H9 (cell line): ENCODE data around the gene MOB1B. TPM values are rescaled to one million over a fixed set of nuclear protein-coding genes. Genes with fewer than 3 reads are reported as not detected.

Experiments
- DNase-seq: peaks from one replicate; pipeline ENCODE4 v3.0.0-alpha.2; 2017
- H2AFZ ChIP-seq: one replicate; pipeline ENCODE4 v1.6.1; 2013; ENCODE audit warnings: mild to moderate bottlenecking, low read length, control low read depth, moderate library complexity
- H2AK5ac ChIP-seq: 2 replicates; pipeline ENCODE4 v1.6.1; 2013; ENCODE audit warnings: low read length, control low read depth, mixed read lengths; ENCODE audit not compliant: insufficient read length
- H2BK120ac ChIP-seq: one replicate; pipeline ENCODE4 v1.6.1; 2013; ENCODE audit warnings: low read depth, mild to moderate bottlenecking, low read length, control low read depth, inconsistent platforms; ENCODE audit not compliant: poor library complexity, severe bottlenecking
- H2BK12ac ChIP-seq: 2 replicates; pipeline ENCODE4 v1.6.1; 2013; ENCODE audit warnings: low read length, control low read depth, mixed read lengths, low read depth; ENCODE audit not compliant: insufficient read length
- H2BK15ac ChIP-seq: 2 replicates; pipeline ENCODE4 v1.6.1; 2013; ENCODE audit warnings: low read depth, low read length, control low read depth
- H2BK20ac ChIP-seq: one replicate; pipeline ENCODE4 v1.6.1; 2013; ENCODE audit warnings: low read depth, mild to moderate bottlenecking, low read length, control low read depth, inconsistent platforms; ENCODE audit not compliant: poor library complexity, severe bottlenecking
- H2BK5ac ChIP-seq: 2 replicates; pipeline ENCODE4 v1.6.1; 2013; ENCODE audit warnings: low read length, control low read depth, mixed read lengths; ENCODE audit not compliant: insufficient read length
- H3K14ac ChIP-seq: 2 replicates; pipeline ENCODE4 v1.6.1; 2013; ENCODE audit warnings: low read length, control low read depth; ENCODE audit not compliant: insufficient read depth
- H3K18ac ChIP-seq: 2 replicates; pipeline ENCODE4 v1.6.1; 2013; ENCODE audit warnings: low read depth, mild to moderate bottlenecking, mixed read lengths, low read length, control low read depth; ENCODE audit not compliant: insufficient read length
- H3K23ac ChIP-seq: 2 replicates; pipeline ENCODE4 v1.6.1; 2013; ENCODE audit warnings: low read length, control low read depth, mixed read lengths, low read depth; ENCODE audit not compliant: insufficient read length
- H3K23me2 ChIP-seq: 2 replicates; pipeline ENCODE4 v1.6.1; 2013; ENCODE audit warnings: low read depth, mild to moderate bottlenecking, mixed read lengths, low read length, control low read depth; ENCODE audit not compliant: insufficient read length, poor library complexity, severe bottlenecking
- H3K27ac ChIP-seq: 2 replicates; pipeline ENCODE4 v1.5.1; 2013; ENCODE audit warnings: low read length, control low read depth, mixed read lengths, low read depth; ENCODE audit not compliant: insufficient read length
- H3K27me3 ChIP-seq: 2 replicates; pipeline ENCODE4 v1.6.1; 2013; ENCODE audit warnings: low read length, control low read depth, inconsistent platforms; ENCODE audit not compliant: insufficient read depth
- H3K4ac ChIP-seq: 2 replicates; pipeline ENCODE4 v1.6.1; 2013; ENCODE audit warnings: low read depth, mild to moderate bottlenecking, control low read depth, inconsistent platforms, low read length, moderate library complexity
- H3K4me1 ChIP-seq: 2 replicates; pipeline ENCODE4 v1.6.1; 2013; ENCODE audit warnings: low read length, control low read depth, inconsistent platforms; ENCODE audit not compliant: insufficient read depth
- H3K4me2 ChIP-seq: 2 replicates; pipeline ENCODE4 v1.6.1; 2013; ENCODE audit warnings: low read length, control low read depth, mixed read lengths; ENCODE audit not compliant: insufficient read length, insufficient read depth
- H3K56ac ChIP-seq: 2 replicates; pipeline ENCODE4 v1.6.1; 2013; ENCODE audit warnings: low read depth, mild to moderate bottlenecking, mixed read lengths, low read length, control low read depth; ENCODE audit not compliant: insufficient read length
- H3K79me1 ChIP-seq: 2 replicates; pipeline ENCODE4 v1.6.1; 2013; ENCODE audit warnings: low read depth, mild to moderate bottlenecking, moderate library complexity, low read length, control low read depth, inconsistent platforms; ENCODE audit not compliant: insufficient read depth, poor library complexity, severe bottlenecking
- H3K79me2 ChIP-seq: 2 replicates; pipeline ENCODE4 v1.6.1; 2013; ENCODE audit warnings: low read length, control low read depth, inconsistent platforms; ENCODE audit not compliant: insufficient read depth
- H3K9ac ChIP-seq: 2 replicates; pipeline ENCODE4 v1.6.1; 2013; ENCODE audit warnings: low read length, control low read depth, mixed read lengths; ENCODE audit not compliant: insufficient read length; ENCODE audit errors: extremely low read depth
- H3K9me3 ChIP-seq: one replicate; pipeline ENCODE4 v1.6.1; 2013; ENCODE audit warnings: low read depth, low read length, inconsistent platforms; ENCODE audit not compliant: control insufficient read depth
- H3T11ph ChIP-seq: one replicate; pipeline ENCODE4 v1.6.1; 2013; ENCODE audit warnings: mild to moderate bottlenecking, low read length, control low read depth, inconsistent platforms
- H4K20me1 ChIP-seq: one replicate; pipeline ENCODE4 v1.6.1; 2013; ENCODE audit not compliant: control insufficient read depth, insufficient read length, insufficient read depth
- H4K5ac ChIP-seq: 2 replicates; pipeline ENCODE4 v1.6.1; 2013; ENCODE audit warnings: low read depth, mild to moderate bottlenecking, mixed read lengths, low read length, control low read depth; ENCODE audit not compliant: insufficient read length
- H4K8ac ChIP-seq: replicated peaks from 2 replicates; pipeline ENCODE4 v1.6.1; 2013; ENCODE audit warnings: low read length, control low read depth, mixed read lengths, low read depth; ENCODE audit not compliant: insufficient read length
- H4K91ac ChIP-seq: 2 replicates; pipeline ENCODE4 v1.6.1; 2013; ENCODE audit warnings: low read depth, mild to moderate bottlenecking, moderate library complexity, mixed read lengths, low read length, control low read depth; ENCODE audit not compliant: insufficient read length
- H3K27ac Mint-ChIP-seq, 3 experiments: 2 replicates in 2 of 3; 3 replicates in 1 of 3; pipeline ENCODE4 v1.8.0; 2020 to 2021; ENCODE audit warnings: mixed read lengths in 3 of 3, mild to moderate bottlenecking in 1 of 3, moderate library complexity in 1 of 3
- H3K27me3 Mint-ChIP-seq: 2 replicates; pipeline ENCODE4 v1.8.0; 2021; ENCODE audit warnings: low read depth, mild to moderate bottlenecking, moderate library complexity, mixed read lengths
- H3K36me3 Mint-ChIP-seq, 3 experiments: 2 replicates in 2 of 3; 3 replicates in 1 of 3; pipeline ENCODE4 v1.8.0; 2020 to 2021; ENCODE audit warnings: low read depth in 3 of 3, mixed read lengths in 3 of 3; ENCODE audit not compliant: insufficient read depth in 1 of 3
- H3K4me1 Mint-ChIP-seq, 2 experiments: 2 replicates each; pipeline ENCODE4 v1.8.0; 2020; ENCODE audit warnings: mixed read lengths in 2 of 2
- H3K4me3 Mint-ChIP-seq, 2 experiments: 2 replicates in 1 of 2; 3 replicates in 1 of 2; pipeline ENCODE4 v1.8.0; 2020 to 2021; ENCODE audit warnings: mild to moderate bottlenecking in 2 of 2, mixed read lengths in 2 of 2, moderate library complexity in 1 of 2
- H3K9me3 Mint-ChIP-seq, 2 experiments: 2 replicates in 1 of 2; 3 replicates in 1 of 2; pipeline ENCODE4 v1.8.0; 2020; ENCODE audit warnings: mild to moderate bottlenecking in 2 of 2, mixed read lengths in 2 of 2, moderate library complexity in 1 of 2
- WGBS: extraction: QIAGEN DNeasy Blood & Tissue Kit; methylation state at CpG from one replicate; pipeline ENCODE4 v1.1.7; 2013; ENCODE audit warnings: missing lambda C conversion rate, low lambda C conversion rate, mixed read lengths; ENCODE audit not compliant: insufficient read length; ENCODE audit errors: extremely low coverage; 5-methylcytosine and 5-hydroxymethylcytosine counted together
- total RNA-seq: library from RNA; stranded (reverse); gene quantifications from 2 replicates; pipeline ENCODE4 v1.2.1, GENCODE V29; 2021
- TF ChIP-seq, protein P1 (sequence below): fragments of 200-600 bp; sonication (generic); conservative IDR thresholded peaks from 3 replicates; pipeline ENCODE4 v1.8.0; 2021; ENCODE audit warnings: antibody characterized with exemption, mild to moderate bottlenecking

The MOB1B gene
- total RNA-seq, 1 experiment from 2014 or later: 30.3 TPM

DNA sequence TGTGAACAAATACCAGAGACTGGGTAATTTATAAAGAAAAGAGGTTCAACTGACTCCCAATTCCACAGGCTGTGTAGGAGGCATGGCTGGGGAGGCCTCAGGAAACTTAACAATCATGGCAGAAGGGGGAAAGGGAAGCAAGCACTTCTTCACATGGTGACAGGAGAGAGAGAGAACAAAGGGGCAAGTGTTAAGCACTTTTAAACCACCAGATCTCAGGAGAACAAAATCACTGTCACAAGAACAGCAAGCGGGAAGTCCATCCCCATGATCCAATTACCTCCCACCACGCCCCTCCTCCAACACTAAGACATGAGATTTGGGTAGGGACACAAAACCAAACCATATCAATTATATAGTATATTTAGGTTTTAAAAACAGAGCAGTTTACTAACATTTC is 30.8 kb downstream of the MOB1B start:
- H4K20me1 ChIP-seq: no peaks in the 10 kb centered on the region
- no peak overlapping the region for H3T11ph ChIP-seq
- H4K91ac ChIP-seq: no peak overlapping the region
- H3K27ac Mint-ChIP-seq: no peak overlapping the region
- no peak overlapping the region for H2BK15ac ChIP-seq
- H3K9me3 ChIP-seq: no peaks in the 10 kb centered on the region
- no peaks in the 10 kb centered on the region for H3K79me1 ChIP-seq
- H3K18ac ChIP-seq: no peak overlapping the region
- H3K23ac ChIP-seq: no peak overlapping the region
- H3K27me3 Mint-ChIP-seq: no peaks in the 10 kb centered on the region
- no peak overlapping the region for H2BK5ac ChIP-seq
- H3K4me1 Mint-ChIP-seq: peaks cover 7 to 15% of the 10 kb centered on the region in 2 experiments
- H3K4ac ChIP-seq: no peak overlapping the region
- no peak overlapping the region for H2BK120ac ChIP-seq
- DNase-seq: no peak
- H3K14ac ChIP-seq: no peak overlapping the region
- H2AFZ ChIP-seq: no peak overlapping the region
- no peak overlapping the region for H2BK20ac ChIP-seq
- H2AK5ac ChIP-seq: no peak overlapping the region
- H3K36me3 Mint-ChIP-seq: peaks cover 4 to 15% (median 5%) of the 10 kb centered on the region in 3 experiments; a peak in 6 of 7 replicates
- H4K8ac ChIP-seq: no peak overlapping the region
- H3K9me3 Mint-ChIP-seq: no peaks in the 10 kb centered on the region
- TF ChIP-seq, protein P1, sequence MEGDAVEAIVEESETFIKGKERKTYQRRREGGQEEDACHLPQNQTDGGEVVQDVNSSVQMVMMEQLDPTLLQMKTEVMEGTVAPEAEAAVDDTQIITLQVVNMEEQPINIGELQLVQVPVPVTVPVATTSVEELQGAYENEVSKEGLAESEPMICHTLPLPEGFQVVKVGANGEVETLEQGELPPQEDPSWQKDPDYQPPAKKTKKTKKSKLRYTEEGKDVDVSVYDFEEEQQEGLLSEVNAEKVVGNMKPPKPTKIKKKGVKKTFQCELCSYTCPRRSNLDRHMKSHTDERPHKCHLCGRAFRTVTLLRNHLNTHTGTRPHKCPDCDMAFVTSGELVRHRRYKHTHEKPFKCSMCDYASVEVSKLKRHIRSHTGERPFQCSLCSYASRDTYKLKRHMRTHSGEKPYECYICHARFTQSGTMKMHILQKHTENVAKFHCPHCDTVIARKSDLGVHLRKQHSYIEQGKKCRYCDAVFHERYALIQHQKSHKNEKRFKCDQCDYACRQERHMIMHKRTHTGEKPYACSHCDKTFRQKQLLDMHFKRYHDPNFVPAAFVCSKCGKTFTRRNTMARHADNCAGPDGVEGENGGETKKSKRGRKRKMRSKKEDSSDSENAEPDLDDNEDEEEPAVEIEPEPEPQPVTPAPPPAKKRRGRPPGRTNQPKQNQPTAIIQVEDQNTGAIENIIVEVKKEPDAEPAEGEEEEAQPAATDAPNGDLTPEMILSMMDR: no peak
- H3K4me2 ChIP-seq: no peak overlapping the region
- H3K4me1 ChIP-seq: peaks cover 2% of the 10 kb centered on the region; the same call in 1 of the 2 replicates
- no peak overlapping the region for H3K56ac ChIP-seq
- H3K23me2 ChIP-seq: no peaks in the 10 kb centered on the region
- no peak overlapping the region for H3K4me3 Mint-ChIP-seq
- H3K9ac ChIP-seq: no peak overlapping the region
- H3K27me3 ChIP-seq: no peaks in the 10 kb centered on the region
- WGBS: no CpG with 5 or more reads among the region's 2 CpGs
- H4K5ac ChIP-seq: no peak overlapping the region
- H3K27ac ChIP-seq: no peak overlapping the region
- peaks cover 3% of the 10 kb centered on the region; the same call in 1 of the 2 replicates for H3K79me2 ChIP-seq
- no peak overlapping the region for H2BK12ac ChIP-seq
